ENCODE measurements around the gene SMIM20. TPM values are rescaled to one million over a fixed set of nuclear protein-coding genes. Genes with fewer than 3 reads are reported as not detected.

Gene SMIM20
- total RNA-seq, 2 donors from 2014 or later: 36.5 to 37.4 TPM

DNA sequence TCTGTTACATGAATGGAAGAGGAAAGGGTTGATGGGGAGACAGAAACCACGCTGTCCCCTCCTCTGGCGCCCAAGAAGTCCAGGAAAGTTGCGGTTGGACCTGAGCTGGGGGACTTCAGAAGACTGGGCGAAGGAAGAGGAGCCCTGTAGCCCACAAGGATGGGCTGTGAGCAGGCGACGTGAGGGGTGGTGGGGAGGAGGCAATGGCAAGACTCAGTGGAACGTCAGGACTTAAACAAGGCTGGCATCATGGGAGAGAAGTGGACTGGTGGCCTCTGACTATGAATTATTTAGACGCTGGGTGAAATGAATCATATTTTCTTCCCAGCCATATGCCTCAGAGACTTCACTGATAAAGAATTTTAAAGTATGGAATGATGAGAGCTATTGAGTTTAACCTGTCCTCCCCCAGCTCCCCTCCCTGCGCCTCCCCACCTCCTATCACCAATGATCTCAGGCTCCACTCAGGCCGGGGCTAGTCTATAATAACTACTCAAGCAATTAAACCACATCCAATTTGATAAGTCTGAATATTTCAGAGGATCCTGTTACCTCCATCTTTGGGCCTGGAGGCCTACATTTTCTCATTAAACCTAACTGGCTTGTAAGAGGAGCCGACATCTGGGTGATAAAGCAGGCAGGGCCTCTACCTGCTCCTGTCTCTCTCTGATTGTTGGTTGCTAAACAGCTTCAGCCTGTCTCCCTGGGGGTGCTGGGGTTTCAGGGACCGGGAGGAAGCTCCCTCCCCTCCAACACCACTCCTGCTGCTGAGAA, 63.6 kb downstream of the SMIM20 start:
- intact Hi-C loops (cut with DNase I): no loop called here
- H3K27ac ChIP-seq: no peak overlapping the region
- no peak overlapping the region for H3K4me3 ChIP-seq
- no peak overlapping the region for H3K9ac ChIP-seq (ENCODE audit: low read depth in 2 of 2, low read length in 2 of 2)
- no peak for DNase-seq
- H3K36me3 ChIP-seq: no peaks in the 10 kb centered on the region
- H3K9me3 ChIP-seq: no peaks in the 10 kb centered on the region
- TF ChIP-seq, protein P1, sequence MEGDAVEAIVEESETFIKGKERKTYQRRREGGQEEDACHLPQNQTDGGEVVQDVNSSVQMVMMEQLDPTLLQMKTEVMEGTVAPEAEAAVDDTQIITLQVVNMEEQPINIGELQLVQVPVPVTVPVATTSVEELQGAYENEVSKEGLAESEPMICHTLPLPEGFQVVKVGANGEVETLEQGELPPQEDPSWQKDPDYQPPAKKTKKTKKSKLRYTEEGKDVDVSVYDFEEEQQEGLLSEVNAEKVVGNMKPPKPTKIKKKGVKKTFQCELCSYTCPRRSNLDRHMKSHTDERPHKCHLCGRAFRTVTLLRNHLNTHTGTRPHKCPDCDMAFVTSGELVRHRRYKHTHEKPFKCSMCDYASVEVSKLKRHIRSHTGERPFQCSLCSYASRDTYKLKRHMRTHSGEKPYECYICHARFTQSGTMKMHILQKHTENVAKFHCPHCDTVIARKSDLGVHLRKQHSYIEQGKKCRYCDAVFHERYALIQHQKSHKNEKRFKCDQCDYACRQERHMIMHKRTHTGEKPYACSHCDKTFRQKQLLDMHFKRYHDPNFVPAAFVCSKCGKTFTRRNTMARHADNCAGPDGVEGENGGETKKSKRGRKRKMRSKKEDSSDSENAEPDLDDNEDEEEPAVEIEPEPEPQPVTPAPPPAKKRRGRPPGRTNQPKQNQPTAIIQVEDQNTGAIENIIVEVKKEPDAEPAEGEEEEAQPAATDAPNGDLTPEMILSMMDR (IDR thresholded peaks at IDR 0.05): no peak
- H3K27me3 ChIP-seq: no peaks in the 10 kb centered on the region
- no peaks in the 10 kb centered on the region for H3K4me1 ChIP-seq

DNA sequence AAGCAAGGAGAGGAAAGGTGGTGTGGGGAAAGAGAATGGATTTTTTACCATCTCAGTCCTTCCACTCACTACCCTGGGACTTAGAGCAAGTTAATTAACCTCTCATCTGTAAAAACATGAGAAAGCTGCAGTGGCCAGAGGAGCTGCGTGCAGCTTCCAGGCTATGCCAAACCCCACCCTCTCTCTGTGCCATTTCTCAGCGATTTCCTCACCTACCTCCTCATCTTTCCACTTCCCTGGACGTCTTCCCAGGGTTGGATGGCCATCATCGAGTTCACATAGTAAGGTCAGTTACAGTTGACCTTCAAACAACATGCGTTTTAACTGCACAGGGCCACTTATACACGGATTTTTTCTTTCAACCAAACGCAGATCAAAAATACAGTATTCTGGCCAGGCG, 64.3 kb downstream of the SMIM20 start:
- TF ChIP-seq, protein P1 (IDR thresholded peaks at IDR 0.05): no peak
- Histone ChIP-seq H3K4me3 (no peak overlapping the region), H3K9me3 (no peaks in the 10 kb centered on the region), H3K4me1 (no peaks in the 10 kb centered on the region), H3K9ac (ENCODE audit: low read depth in 2 of 2, low read length in 2 of 2) (no peak overlapping the region), H3K27ac (no peak overlapping the region), H3K27me3 (no peaks in the 10 kb centered on the region), H3K36me3 (no peaks in the 10 kb centered on the region)
- DNase-seq: no peak
- intact Hi-C loops (cut with DNase I): no loop called here

Other genes with a start within 250 kb of the SMIM20 start
- 10 to 100 TPM; 88.4 to 96.2 TPM for gene SEL1L3, start 51.2 kb upstream of the SMIM20 start, total RNA-seq

All from colonic mucosa (tissue), 4 donors.